Fibroblast of lung (primary cell): ENCODE results near the gene ZBTB16. TPM values are rescaled to one million over a fixed set of nuclear protein-coding genes. Genes with fewer than 3 reads are reported as not detected.

Source experiments
- DNase-seq, 2 donors: peaks; one replicate each; pipeline versions ENCODE4 v3.0.0 to v3.0.0-alpha.2; 2010; ENCODE audit warnings: low read depth in 2 of 2
- H2AFZ ChIP-seq: 2 replicates; pipeline ENCODE4 v1.5.1; 2012; ENCODE audit warnings: low read length, control low read depth, inconsistent platforms
- H3K27ac ChIP-seq: 2 replicates; pipeline ENCODE4 v1.5.1; 2011; ENCODE audit warnings: low read length, control low read depth; ENCODE audit not compliant: insufficient read depth
- H3K27me3 ChIP-seq: 2 replicates; pipeline ENCODE4 v1.5.1; 2011; ENCODE audit warnings: mild to moderate bottlenecking, low read length; ENCODE audit not compliant: control insufficient read depth, insufficient read depth
- H3K36me3 ChIP-seq: 2 replicates; pipeline ENCODE4 v1.5.1; 2011; ENCODE audit warnings: low read length; ENCODE audit not compliant: control insufficient read depth, insufficient read depth
- H3K4me1 ChIP-seq: 2 replicates; pipeline ENCODE4 v1.5.1; 2011; ENCODE audit warnings: low read length; ENCODE audit not compliant: control insufficient read depth, insufficient read depth; ENCODE audit errors: extremely low read depth
- H3K4me2 ChIP-seq: 2 replicates; pipeline ENCODE4 v1.5.1; 2011; ENCODE audit warnings: low read length, control low read depth; ENCODE audit not compliant: insufficient read depth; ENCODE audit errors: extremely low read depth
- H3K4me3 ChIP-seq, 4 experiments: fragments of 200-600 bp in 1 of 4; sonication (generic) in 1 of 4; replicated peaks in 1 of 4; 2 replicates each; pipeline ENCODE4 v1.5.1; 2011 to 2016; ENCODE audit warnings: low read length in 4 of 4, low read depth in 3 of 4, mild to moderate bottlenecking in 3 of 4, control low read depth in 2 of 4, inconsistent platforms in 1 of 4, mixed read lengths in 1 of 4; ENCODE audit not compliant: insufficient read depth in 1 of 4; ENCODE audit errors: control extremely low read depth in 1 of 4
- H3K79me2 ChIP-seq: 2 replicates; pipeline ENCODE4 v1.5.1; 2012; ENCODE audit warnings: mild to moderate bottlenecking, low read length, inconsistent platforms; ENCODE audit not compliant: control insufficient read depth, insufficient read depth
- H3K9ac ChIP-seq: 2 replicates; pipeline ENCODE4 v1.5.1; 2011; ENCODE audit warnings: mild to moderate bottlenecking, low read length, control low read depth; ENCODE audit not compliant: insufficient read depth
- H3K9me3 ChIP-seq: 2 replicates; pipeline ENCODE4 v1.5.1; 2012; ENCODE audit warnings: low read depth, low read length; ENCODE audit not compliant: control insufficient read depth, insufficient read depth
- H4K20me1 ChIP-seq: 2 replicates; pipeline ENCODE4 v1.5.1; 2011; ENCODE audit warnings: low read length; ENCODE audit not compliant: control insufficient read depth, insufficient read depth; ENCODE audit errors: extremely low read depth
- EZH2 ChIP-seq: IDR thresholded peaks from 2 replicates; pipeline ENCODE4 v1.5.1; 2012; ENCODE audit warnings: low read length, control low read depth, mild to moderate bottlenecking; ENCODE audit errors: missing control alignments
- polyA plus RNA-seq, 2 donors: library from polyadenylated mRNA; depleted of rRNA in 1 of 2; stranded (reverse) in 1 of 2; unstranded in 1 of 2; fragments of >200 nt; gene quantifications; 2 replicates each; pipeline ENCODE4 v1.2.1, GENCODE V29; 2011 to 2012; ENCODE audit warnings: missing spikeins in 1 of 2
- total RNA-seq: library from RNA; depleted of rRNA; stranded (reverse); fragments of >200 nt; gene quantifications from 2 replicates; pipeline ENCODE4 v1.2.1, GENCODE V29; 2014
- TF ChIP-seq, protein P1 (sequence below), 2 donors: IDR thresholded peaks in 1 of 2; conservative IDR thresholded peaks in 1 of 2; 1 replicate in 1 of 2; 2 replicates in 1 of 2; pipeline ENCODE4 v1.5.1; 2011 to 2012; ENCODE audit warnings: low read length in 2 of 2, control low read depth in 1 of 2, inconsistent platforms in 1 of 2, low read depth in 1 of 2, mild to moderate bottlenecking in 1 of 2

The ZBTB16 gene
- total and polyA plus RNA-seq, 2 donors (not counting 1 experiment from before 2014, with no cell fraction given), result not detected

DNA sequence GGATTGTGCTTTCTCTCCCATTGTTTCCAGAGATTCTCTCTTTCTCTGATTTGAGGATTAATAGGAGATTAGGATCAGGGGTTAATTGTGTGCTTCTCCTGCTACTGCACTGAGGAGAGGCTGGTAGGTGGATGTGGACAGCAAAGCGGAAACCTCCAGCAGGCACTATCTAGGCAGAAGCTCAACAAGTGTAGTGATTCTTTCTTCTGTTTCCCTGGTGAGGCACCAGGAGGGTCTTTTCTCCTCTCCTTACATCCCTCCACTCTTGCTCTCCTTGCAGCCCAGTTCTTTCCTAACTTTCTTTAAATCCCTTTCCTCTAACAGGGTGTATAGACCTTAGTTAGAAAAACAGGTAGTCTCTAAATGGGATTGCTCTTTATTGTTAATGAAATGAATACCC, 1.9 kb upstream of the ZBTB16 start:
- TF ChIP-seq, protein P1, sequence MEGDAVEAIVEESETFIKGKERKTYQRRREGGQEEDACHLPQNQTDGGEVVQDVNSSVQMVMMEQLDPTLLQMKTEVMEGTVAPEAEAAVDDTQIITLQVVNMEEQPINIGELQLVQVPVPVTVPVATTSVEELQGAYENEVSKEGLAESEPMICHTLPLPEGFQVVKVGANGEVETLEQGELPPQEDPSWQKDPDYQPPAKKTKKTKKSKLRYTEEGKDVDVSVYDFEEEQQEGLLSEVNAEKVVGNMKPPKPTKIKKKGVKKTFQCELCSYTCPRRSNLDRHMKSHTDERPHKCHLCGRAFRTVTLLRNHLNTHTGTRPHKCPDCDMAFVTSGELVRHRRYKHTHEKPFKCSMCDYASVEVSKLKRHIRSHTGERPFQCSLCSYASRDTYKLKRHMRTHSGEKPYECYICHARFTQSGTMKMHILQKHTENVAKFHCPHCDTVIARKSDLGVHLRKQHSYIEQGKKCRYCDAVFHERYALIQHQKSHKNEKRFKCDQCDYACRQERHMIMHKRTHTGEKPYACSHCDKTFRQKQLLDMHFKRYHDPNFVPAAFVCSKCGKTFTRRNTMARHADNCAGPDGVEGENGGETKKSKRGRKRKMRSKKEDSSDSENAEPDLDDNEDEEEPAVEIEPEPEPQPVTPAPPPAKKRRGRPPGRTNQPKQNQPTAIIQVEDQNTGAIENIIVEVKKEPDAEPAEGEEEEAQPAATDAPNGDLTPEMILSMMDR (conservative IDR thresholded peaks at IDR 0.05 in 1 of 2, IDR thresholded peaks at IDR 0.05 in 1 of 2; ENCODE audit: low read depth in 1 of 2, low read length in 2 of 2), result no peak
- no peak for TF ChIP-seq EZH2
- Histone ChIP-seq H3K27me3 (peaks cover 27% of the 10 kb centered on the region), H3K9me3 (no peaks in the 10 kb centered on the region), H3K9ac (no peak overlapping the region), H4K20me1 (no peaks in the 10 kb centered on the region), H2AFZ (no peak overlapping the region), H3K36me3 (no peaks in the 10 kb centered on the region), H3K79me2 (no peaks in the 10 kb centered on the region), H3K4me2 (no peak overlapping the region), H3K4me1 (no peaks in the 10 kb centered on the region), H3K4me3 (no peak overlapping the region), H3K27ac (no peak overlapping the region)
- no peak for DNase-seq

DNA sequence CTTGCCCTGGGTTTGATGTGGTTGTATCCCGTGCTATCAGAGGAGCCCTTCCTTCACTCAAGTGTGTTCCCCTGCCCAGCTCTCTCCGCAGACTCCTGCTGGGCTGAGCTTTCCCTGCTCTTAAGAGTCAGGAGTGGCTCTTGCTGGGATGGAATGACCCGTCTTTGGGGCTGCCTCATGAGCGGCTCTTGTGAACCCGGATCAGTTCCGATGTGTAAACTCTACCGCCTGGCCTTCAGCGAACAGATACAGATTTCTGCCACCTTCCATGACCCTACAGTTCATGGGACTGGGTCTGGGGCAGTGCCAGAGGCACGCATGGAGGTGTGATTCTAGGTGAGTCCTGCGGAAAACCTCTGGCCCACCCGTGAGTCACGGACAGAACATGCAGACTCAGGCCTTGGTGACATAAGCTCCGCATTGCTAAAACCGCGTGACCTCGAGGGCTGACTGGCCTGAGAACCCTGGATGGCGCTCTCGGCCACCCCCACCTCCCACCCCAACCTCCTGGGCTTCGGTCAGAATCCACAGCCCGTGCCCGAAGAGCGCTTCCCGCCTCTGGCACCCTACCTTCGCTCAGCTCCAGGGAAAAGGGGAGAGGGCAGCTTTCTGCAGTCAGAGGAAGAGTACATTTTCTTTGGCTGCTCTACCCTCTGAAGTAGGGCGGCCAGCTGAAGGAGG, 1.3 kb upstream of the ZBTB16 start:
- no peak overlapping the region for H3K4me2 ChIP-seq
- H3K9me3 ChIP-seq, result no peaks in the 10 kb centered on the region
- TF ChIP-seq, protein P1 (conservative IDR thresholded peaks at IDR 0.05 in 1 of 2, IDR thresholded peaks at IDR 0.05 in 1 of 2; ENCODE audit: low read depth in 1 of 2, low read length in 2 of 2), result no peak
- peak; percentile 13 for TF ChIP-seq EZH2
- no peaks in the 10 kb centered on the region for H3K36me3 ChIP-seq
- no peaks in the 10 kb centered on the region for H4K20me1 ChIP-seq
- H3K9ac ChIP-seq, result no peak overlapping the region
- no peak overlapping the region for H2AFZ ChIP-seq
- no peak overlapping the region for H3K27ac ChIP-seq
- peak in 1 of 2 donors; percentile 72 for DNase-seq
- H3K4me1 ChIP-seq, result no peaks in the 10 kb centered on the region
- peak overlapping the region in 1 of 4 experiments; percentile 60 for H3K4me3 ChIP-seq
- no peaks in the 10 kb centered on the region for H3K79me2 ChIP-seq
- peaks cover 27% of the 10 kb centered on the region for H3K27me3 ChIP-seq

DNA sequence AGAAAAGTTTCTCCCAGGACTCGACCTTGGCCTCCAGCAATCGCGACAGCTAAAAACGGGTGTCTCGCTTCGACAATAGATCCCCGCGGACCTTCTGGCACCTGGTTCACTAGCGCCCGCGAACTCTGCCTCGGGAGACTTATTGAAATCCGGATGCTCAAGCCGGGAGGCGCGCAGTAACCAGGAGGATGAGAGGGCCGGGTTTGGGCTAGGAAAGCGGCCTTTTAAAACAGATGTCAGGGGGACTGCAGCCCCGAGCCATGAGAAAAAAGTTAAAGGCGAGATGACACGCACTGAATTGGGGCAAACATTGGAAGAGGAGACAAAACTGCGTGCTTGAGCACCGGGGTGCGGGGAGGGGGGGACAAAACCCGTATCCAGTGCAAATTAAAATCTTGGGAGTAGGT, 637 bp upstream of the ZBTB16 start:
- Histone ChIP-seq H2AFZ (no peak overlapping the region), H3K27ac (no peak overlapping the region), H3K4me1 (no peaks in the 10 kb centered on the region), H3K27me3 (peaks cover 27% of the 10 kb centered on the region), H3K9ac (no peak overlapping the region), H3K9me3 (no peaks in the 10 kb centered on the region), H3K36me3 (no peaks in the 10 kb centered on the region), H3K79me2 (no peaks in the 10 kb centered on the region), H4K20me1 (no peaks in the 10 kb centered on the region), H3K4me2 (no peak overlapping the region), H3K4me3 (peak overlapping the region in 1 of 4 experiments; percentile 60)
- DNase-seq, result no peak
- TF ChIP-seq, protein P1 (conservative IDR thresholded peaks at IDR 0.05 in 1 of 2, IDR thresholded peaks at IDR 0.05 in 1 of 2; ENCODE audit: low read depth in 1 of 2, low read length in 2 of 2), result no peak
- no peak for TF ChIP-seq EZH2
